Ishikawa (cell line): Measurements from ENCODE around the gene CSPG4.

Source experiments
- CEBPB ChIP-seq: IDR thresholded peaks from 2 replicates; pipeline ENCODE4 v1.6.1; 2012
- EP300 ChIP-seq: IDR thresholded peaks from 2 replicates; pipeline ENCODE4 v1.6.1; 2012; ENCODE audit warnings: borderline replicate concordance
- FOXM1 ChIP-seq: IDR thresholded peaks from 2 replicates; pipeline ENCODE4 v1.6.1; 2012; ENCODE audit warnings: low read depth, borderline replicate concordance
- RAD21 ChIP-seq: IDR thresholded peaks from 2 replicates; pipeline ENCODE4 v1.6.1; 2012; ENCODE audit warnings: low read depth

- TF ChIP-seq CEBPB (no peak), FOXM1 (no peak), RAD21 (no peak), EP300 (no peak)
Measured at GRCh38 chr15:75696854-75697259, 15.8 kb downstream of the CSPG4 start.
